ENCODE results near the gene POU3F1.

The POU3F1 gene

DNA sequence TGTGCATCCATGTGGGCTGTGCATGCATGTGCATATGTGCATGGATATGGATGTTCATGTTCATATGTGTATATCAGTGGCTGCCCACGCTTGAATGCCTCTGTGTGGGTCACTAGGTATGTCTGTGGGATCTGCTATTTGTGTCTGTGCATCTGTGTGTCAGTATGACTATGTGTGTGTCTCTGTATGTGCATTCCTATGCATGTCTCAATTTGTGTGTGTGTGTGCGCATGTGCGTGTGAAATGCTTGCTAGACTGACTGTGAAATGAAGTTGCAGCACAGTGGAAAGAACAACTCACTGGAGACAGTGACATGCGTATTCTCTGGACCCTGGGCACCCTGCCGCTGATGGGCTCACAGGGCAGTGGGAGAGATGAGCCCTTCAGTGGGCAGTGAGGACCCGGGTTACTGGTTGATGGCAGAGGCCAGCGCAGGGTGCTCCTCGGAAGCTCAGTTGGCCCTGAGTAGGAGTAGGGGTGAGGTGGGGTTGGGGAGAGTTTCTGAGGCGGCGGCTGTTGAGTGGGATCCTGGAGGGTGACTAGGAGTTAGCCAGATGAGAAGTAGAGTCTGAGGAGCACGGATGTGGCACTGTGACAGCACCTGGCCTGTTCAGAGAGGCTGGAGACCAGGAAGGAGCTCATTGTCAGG, 43.2 kb upstream of the POU3F1 start:
- DNase-seq (ENCODE audit: low spot score), result no peak
- no peak for TF ChIP-seq CTCF (IDR thresholded peaks at IDR 0.05; ENCODE audit: borderline replicate concordance, control extremely low read depth, extremely low read depth, insufficient read depth, missing control alignments)
- in situ Hi-C loops (cut with MboI; ENCODE audit: low sequenced_read_pairs, unreplicated experiment), result no loop called here

DNA sequence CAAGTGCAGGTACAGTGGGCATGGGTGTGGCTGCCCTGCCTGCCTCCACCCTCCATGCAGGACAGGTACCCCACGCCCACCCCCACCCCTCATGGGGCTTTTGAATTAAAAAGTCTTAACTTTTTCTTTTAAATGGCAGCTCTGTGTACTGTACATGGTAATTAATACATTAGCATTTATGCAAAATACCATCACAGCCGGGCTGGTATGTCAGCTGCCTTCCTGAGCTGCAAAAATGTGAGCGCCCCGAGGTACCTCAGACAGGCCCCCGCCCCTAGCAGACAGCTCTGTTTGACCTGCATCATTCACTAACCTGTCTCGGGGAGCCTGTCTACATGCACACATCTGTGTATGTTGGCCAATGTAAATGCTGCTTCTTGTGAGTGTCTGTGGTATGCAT, 42.2 kb upstream of the POU3F1 start:
- in situ Hi-C loops (cut with MboI; ENCODE audit: low sequenced_read_pairs, unreplicated experiment), result no loop called here
- no peak for DNase-seq (ENCODE audit: low spot score)
- no peak for TF ChIP-seq CTCF (IDR thresholded peaks at IDR 0.05; ENCODE audit: borderline replicate concordance, control extremely low read depth, extremely low read depth, insufficient read depth, missing control alignments)

- no peak for TF ChIP-seq CTCF (IDR thresholded peaks at IDR 0.05; ENCODE audit: borderline replicate concordance, control extremely low read depth, extremely low read depth, insufficient read depth, missing control alignments)
- in situ Hi-C loops (cut with MboI; ENCODE audit: low sequenced_read_pairs, unreplicated experiment), result no loop called here
- no peak for DNase-seq (ENCODE audit: low spot score)
Measured at GRCh38 chr1:38088366-38088765, 41.8 kb upstream of the POU3F1 start.

DNA sequence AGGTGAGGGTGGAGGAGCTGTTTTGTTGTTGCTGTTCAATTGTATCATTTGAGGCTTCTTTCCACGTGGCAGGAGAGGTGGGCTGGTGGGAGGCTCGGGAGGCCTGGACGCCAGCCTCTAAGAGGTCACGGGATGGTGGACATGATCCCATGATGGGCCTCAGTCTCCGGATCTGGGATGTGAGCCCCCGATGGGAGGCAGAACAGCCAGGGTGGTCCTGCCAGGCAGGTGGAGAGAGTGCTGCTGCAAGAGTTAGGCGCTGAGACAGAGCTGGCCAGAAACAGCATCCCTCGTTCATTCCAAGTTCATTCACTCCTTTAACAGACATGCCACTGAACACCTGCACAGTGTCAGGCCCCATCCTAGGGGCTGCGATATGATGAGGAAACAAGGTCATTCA, 41.1 kb upstream of the POU3F1 start:
- DNase-seq (ENCODE audit: low spot score), result no peak
- in situ Hi-C loops (cut with MboI; ENCODE audit: low sequenced_read_pairs, unreplicated experiment), result no loop called here
- no peak for TF ChIP-seq CTCF (IDR thresholded peaks at IDR 0.05; ENCODE audit: borderline replicate concordance, control extremely low read depth, extremely low read depth, insufficient read depth, missing control alignments)

- in situ Hi-C loops (cut with MboI; ENCODE audit: low sequenced_read_pairs, unreplicated experiment), result no loop called here
- DNase-seq (ENCODE audit: low spot score), result no peak
- no peak for TF ChIP-seq CTCF (IDR thresholded peaks at IDR 0.05; ENCODE audit: borderline replicate concordance, control extremely low read depth, extremely low read depth, insufficient read depth, missing control alignments)
Measured at GRCh38 chr1:38085666-38086330, 39.2 kb upstream of the POU3F1 start.

DNA sequence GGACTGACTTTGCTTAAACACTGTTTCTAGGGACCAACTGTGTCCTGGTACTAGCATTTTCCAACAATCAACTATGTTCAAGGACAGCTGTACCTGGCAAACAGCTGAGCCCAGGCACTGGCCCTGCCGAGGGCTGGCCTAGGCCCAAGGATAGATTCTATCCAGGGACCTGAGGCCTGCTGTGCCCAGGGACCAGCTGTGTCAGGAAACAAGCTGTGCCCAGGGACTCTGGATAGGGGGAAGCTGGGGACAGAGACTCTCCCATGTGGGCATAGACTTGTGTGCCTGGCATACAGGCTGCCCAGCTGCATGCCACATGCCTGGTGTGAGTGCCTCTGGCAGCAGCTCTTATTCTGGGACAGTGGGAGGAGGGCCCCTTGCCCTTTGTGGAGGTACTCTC, 38.1 kb upstream of the POU3F1 start:
- DNase-seq (ENCODE audit: low spot score), result no peak
- no peak for TF ChIP-seq CTCF (IDR thresholded peaks at IDR 0.05; ENCODE audit: borderline replicate concordance, control extremely low read depth, extremely low read depth, insufficient read depth, missing control alignments)
- in situ Hi-C loops (cut with MboI; ENCODE audit: low sequenced_read_pairs, unreplicated experiment), result no loop called here

Data from GM13976 (cell line).